Rectal smooth muscle tissue (tissue), 1 donor: Measurements from ENCODE around the gene ROBO1.

ENCODE experiments used
- H3K27ac ChIP-seq: one replicate; pipeline ENCODE4 v1.7.0; 2013; ENCODE audit warnings: low read depth, low read length, inconsistent platforms
- H3K27me3 ChIP-seq: one replicate; pipeline ENCODE4 v1.7.0; 2013; ENCODE audit warnings: low read length; ENCODE audit not compliant: control insufficient read depth, insufficient read depth
- H3K36me3 ChIP-seq: one replicate; pipeline ENCODE4 v1.7.0; 2013; ENCODE audit warnings: low read length; ENCODE audit not compliant: control insufficient read depth, insufficient read depth
- H3K4me1 ChIP-seq: one replicate; pipeline ENCODE4 v1.7.0; 2013; ENCODE audit warnings: low read length; ENCODE audit not compliant: control insufficient read depth, insufficient read depth
- H3K4me3 ChIP-seq: one replicate; pipeline ENCODE4 v1.7.0; 2013; ENCODE audit warnings: low read length
- H3K9ac ChIP-seq: one replicate; pipeline ENCODE4 v1.7.0; 2013; ENCODE audit warnings: low read length

Gene ROBO1

GRCh38 chr3:79085171-79085570 is 682.6 kb downstream of the ROBO1 start:
- no peaks in the 10 kb centered on the region for H3K27me3 ChIP-seq
- no peak overlapping the region for H3K4me3 ChIP-seq

GRCh38 chr3:79081335-79081734 is 686.5 kb downstream of the ROBO1 start:
- Histone ChIP-seq H3K27ac (no peak overlapping the region), H3K4me1 (no peaks in the 10 kb centered on the region), H3K4me3 (no peak overlapping the region), H3K36me3 (no peaks in the 10 kb centered on the region), H3K9ac (no peak overlapping the region), H3K27me3 (no peaks in the 10 kb centered on the region)

More at GRCh38 chr3:79085171-79085570, 682.6 kb downstream of the ROBO1 start:
- no peak overlapping the region for H3K27ac ChIP-seq
- H3K4me1 ChIP-seq, result peaks cover 5% of the 10 kb centered on the region
- no peaks in the 10 kb centered on the region for H3K36me3 ChIP-seq
- H3K9ac ChIP-seq, result no peak overlapping the region

DNA sequence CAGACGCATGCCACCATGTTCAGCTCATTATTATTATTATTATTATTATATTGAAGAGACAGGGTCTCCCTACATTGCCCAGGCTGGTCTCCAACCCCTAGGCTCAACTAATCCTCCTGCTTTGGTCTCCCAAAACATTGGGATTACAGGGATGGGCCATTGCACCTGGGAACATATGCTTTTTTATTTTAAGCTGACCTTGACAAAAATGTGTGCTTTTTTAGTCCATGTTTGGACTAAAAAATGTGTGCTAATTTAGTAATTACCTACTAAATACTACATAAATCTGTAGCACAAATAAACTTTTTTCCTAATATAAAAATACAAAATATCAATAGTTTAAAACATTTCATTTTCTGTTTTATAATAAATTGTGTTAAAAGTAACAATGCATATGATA is 693.2 kb downstream of the ROBO1 start:
- Histone ChIP-seq H3K4me1 (no peaks in the 10 kb centered on the region), H3K27me3 (no peaks in the 10 kb centered on the region), H3K9ac (no peak overlapping the region), H3K4me3 (no peak overlapping the region), H3K36me3 (no peaks in the 10 kb centered on the region), H3K27ac (no peak overlapping the region)

- no peak overlapping the region for H3K9ac ChIP-seq
- H3K36me3 ChIP-seq, result no peaks in the 10 kb centered on the region
- H3K4me1 ChIP-seq, result no peaks in the 10 kb centered on the region
- H3K27me3 ChIP-seq, result no peaks in the 10 kb centered on the region
- H3K4me3 ChIP-seq, result no peak overlapping the region
- H3K27ac ChIP-seq, result no peak overlapping the region
Measured at GRCh38 chr3:79067734-79068133, 700.1 kb downstream of the ROBO1 start.

GRCh38 chr3:79066481-79066880 is 701.3 kb downstream of the ROBO1 start:
- no peaks in the 10 kb centered on the region for H3K27me3 ChIP-seq
- no peak overlapping the region for H3K27ac ChIP-seq

DNA sequence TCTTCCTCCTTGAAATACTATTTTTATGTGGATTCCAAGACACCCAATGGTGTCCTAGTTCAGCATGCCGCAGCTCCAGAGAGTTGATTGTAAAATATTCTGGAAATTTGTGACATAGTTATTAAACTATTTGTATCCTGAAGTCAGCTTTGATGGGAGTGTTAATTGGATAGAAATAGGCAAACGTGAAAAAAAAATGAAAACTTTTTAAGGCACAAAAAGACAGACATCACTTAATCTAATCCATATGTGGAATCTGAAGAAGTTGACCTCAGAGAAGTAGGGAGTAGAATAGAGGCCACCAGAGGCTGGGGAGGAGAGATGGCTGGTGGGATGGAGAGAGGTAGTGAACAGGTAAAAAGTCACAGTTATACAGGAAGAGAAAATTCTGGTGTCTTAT is 704.2 kb downstream of the ROBO1 start:
- Histone ChIP-seq H3K4me1 (no peaks in the 10 kb centered on the region), H3K4me3 (no peak overlapping the region), H3K27ac (no peak overlapping the region), H3K27me3 (no peaks in the 10 kb centered on the region), H3K36me3 (no peaks in the 10 kb centered on the region), H3K9ac (no peak overlapping the region)

More at GRCh38 chr3:79066481-79066880, 701.3 kb downstream of the ROBO1 start:
- H3K9ac ChIP-seq, result no peak overlapping the region
- H3K4me3 ChIP-seq, result no peak overlapping the region
- no peaks in the 10 kb centered on the region for H3K4me1 ChIP-seq
- no peaks in the 10 kb centered on the region for H3K36me3 ChIP-seq

- H3K27ac ChIP-seq, result no peak overlapping the region
- no peaks in the 10 kb centered on the region for H3K27me3 ChIP-seq
- H3K4me3 ChIP-seq, result no peak overlapping the region
- no peaks in the 10 kb centered on the region for H3K4me1 ChIP-seq
- no peak overlapping the region for H3K9ac ChIP-seq
- H3K36me3 ChIP-seq, result no peaks in the 10 kb centered on the region
Measured at GRCh38 chr3:79057756-79058155, 710.0 kb downstream of the ROBO1 start.

DNA sequence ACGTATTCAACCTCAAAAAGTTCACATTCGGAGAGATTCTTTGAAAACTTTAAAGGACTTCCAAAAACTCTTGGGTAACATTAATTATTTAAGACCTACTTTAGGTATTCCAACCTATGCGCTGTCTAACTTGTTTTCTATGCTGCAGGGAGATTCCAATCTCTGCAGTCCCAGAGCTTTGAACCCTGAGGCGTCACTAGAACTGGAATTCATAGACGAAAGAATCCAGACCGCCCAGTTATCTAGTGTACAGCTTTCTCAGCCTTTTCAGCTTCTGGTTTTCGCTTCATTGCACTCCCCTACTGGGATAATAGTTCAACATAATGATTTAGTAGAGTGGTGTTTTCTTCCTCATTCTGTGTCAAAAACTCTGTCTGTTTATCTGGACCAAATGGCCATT is 711.3 kb downstream of the ROBO1 start:
- H3K36me3 ChIP-seq, result no peaks in the 10 kb centered on the region
- no peak overlapping the region for H3K4me3 ChIP-seq
- no peaks in the 10 kb centered on the region for H3K4me1 ChIP-seq
- H3K9ac ChIP-seq, result no peak overlapping the region
- H3K27me3 ChIP-seq, result no peaks in the 10 kb centered on the region
- no peak overlapping the region for H3K27ac ChIP-seq

- Histone ChIP-seq H3K27me3 (no peaks in the 10 kb centered on the region), H3K36me3 (no peaks in the 10 kb centered on the region), H3K27ac (no peak overlapping the region), H3K9ac (no peak overlapping the region), H3K4me3 (no peak overlapping the region), H3K4me1 (no peaks in the 10 kb centered on the region)
Measured at GRCh38 chr3:79052054-79052681, 715.6 kb downstream of the ROBO1 start.

GRCh38 chr3:79047581-79047980 is 720.2 kb downstream of the ROBO1 start:
- Histone ChIP-seq H3K27ac (no peak overlapping the region), H3K4me3 (no peak overlapping the region), H3K9ac (no peak overlapping the region), H3K36me3 (no peaks in the 10 kb centered on the region), H3K27me3 (no peaks in the 10 kb centered on the region), H3K4me1 (no peaks in the 10 kb centered on the region)

DNA sequence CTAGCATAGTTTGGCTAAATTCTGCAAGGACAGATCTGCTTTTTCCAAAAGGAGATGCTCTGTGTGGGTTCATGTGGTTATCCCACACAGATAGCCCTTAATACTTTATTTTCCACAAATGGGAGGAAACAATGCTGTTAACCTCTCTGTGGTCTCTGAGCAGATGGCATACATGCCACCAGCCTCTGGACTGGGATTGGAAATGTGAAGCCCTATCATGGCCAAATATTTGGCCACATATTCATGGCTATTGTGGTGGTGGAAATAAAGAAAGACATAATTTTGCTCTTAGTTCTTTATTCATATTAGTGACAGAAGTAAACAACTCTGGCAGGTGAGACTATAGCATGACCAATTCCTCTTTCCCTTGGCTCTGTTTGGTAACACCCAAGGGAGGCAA is 726.2 kb downstream of the ROBO1 start:
- H3K27ac ChIP-seq, result no peak overlapping the region
- no peaks in the 10 kb centered on the region for H3K27me3 ChIP-seq
- no peaks in the 10 kb centered on the region for H3K4me1 ChIP-seq
- no peak overlapping the region for H3K4me3 ChIP-seq
- no peak overlapping the region for H3K9ac ChIP-seq
- no peaks in the 10 kb centered on the region for H3K36me3 ChIP-seq

DNA sequence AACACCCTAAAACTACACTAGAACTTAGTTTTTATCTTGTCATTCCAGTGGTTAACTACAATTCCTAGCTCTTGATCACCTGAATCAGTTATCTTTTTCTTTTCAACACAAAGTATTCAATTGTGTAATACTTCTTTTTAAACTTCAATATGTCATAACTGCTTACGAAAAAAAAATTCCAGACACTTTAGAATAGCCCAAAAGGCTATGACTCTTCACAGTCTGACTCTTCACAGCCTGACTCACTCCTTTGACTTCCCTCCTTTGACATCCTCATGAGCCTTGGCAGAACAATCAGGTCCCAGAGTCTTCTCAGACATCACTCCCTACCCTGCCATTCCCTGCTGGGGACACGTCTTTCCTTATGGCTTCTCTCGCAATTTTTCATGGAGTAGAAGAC is 727.1 kb downstream of the ROBO1 start:
- H3K4me3 ChIP-seq, result no peak overlapping the region
- H3K27ac ChIP-seq, result no peak overlapping the region
- no peaks in the 10 kb centered on the region for H3K27me3 ChIP-seq
- no peaks in the 10 kb centered on the region for H3K36me3 ChIP-seq
- no peaks in the 10 kb centered on the region for H3K4me1 ChIP-seq
- no peak overlapping the region for H3K9ac ChIP-seq

DNA sequence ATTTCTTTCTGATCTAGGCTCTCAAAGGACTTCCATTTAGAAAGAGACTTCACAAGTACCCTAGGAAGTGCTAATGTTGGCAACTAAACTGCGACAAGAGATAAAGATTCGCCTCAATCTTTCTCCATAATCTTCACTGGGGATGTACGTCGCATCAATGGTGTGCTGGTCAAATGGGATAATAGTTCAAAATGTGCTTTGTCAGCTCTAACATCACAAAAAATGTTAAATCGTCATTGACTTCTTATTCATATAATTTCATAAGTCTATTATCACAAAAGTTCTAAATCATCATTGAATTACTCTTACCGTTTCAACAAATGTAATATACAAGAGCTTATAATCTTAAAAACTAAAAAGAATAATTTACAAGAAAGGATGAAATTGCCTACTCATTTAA is 727.7 kb downstream of the ROBO1 start:
- Histone ChIP-seq H3K4me3 (no peak overlapping the region), H3K27me3 (no peaks in the 10 kb centered on the region)

More for the DNA sequence above, 727.7 kb downstream of the ROBO1 start:
- H3K4me1 ChIP-seq, result no peaks in the 10 kb centered on the region
- no peaks in the 10 kb centered on the region for H3K36me3 ChIP-seq
- H3K9ac ChIP-seq, result no peak overlapping the region
- H3K27ac ChIP-seq, result no peak overlapping the region
